Fibroblast of lung (primary cell): ENCODE data around the gene TSPAN33. TPM values are rescaled to one million over a fixed set of nuclear protein-coding genes. Genes with fewer than 3 reads are reported as not detected.

Source experiments
- DNase-seq, 2 donors: peaks; one replicate each; pipeline versions ENCODE4 v3.0.0 to v3.0.0-alpha.2; 2010; ENCODE audit warnings: low read depth in 2 of 2
- H2AFZ ChIP-seq: 2 replicates; pipeline ENCODE4 v1.5.1; 2012; ENCODE audit warnings: low read length, control low read depth, inconsistent platforms
- H3K27ac ChIP-seq: 2 replicates; pipeline ENCODE4 v1.5.1; 2011; ENCODE audit warnings: low read length, control low read depth; ENCODE audit not compliant: insufficient read depth
- H3K27me3 ChIP-seq: 2 replicates; pipeline ENCODE4 v1.5.1; 2011; ENCODE audit warnings: mild to moderate bottlenecking, low read length; ENCODE audit not compliant: control insufficient read depth, insufficient read depth
- H3K36me3 ChIP-seq: 2 replicates; pipeline ENCODE4 v1.5.1; 2011; ENCODE audit warnings: low read length; ENCODE audit not compliant: control insufficient read depth, insufficient read depth
- H3K4me1 ChIP-seq: 2 replicates; pipeline ENCODE4 v1.5.1; 2011; ENCODE audit warnings: low read length; ENCODE audit not compliant: control insufficient read depth, insufficient read depth; ENCODE audit errors: extremely low read depth
- H3K4me2 ChIP-seq: 2 replicates; pipeline ENCODE4 v1.5.1; 2011; ENCODE audit warnings: low read length, control low read depth; ENCODE audit not compliant: insufficient read depth; ENCODE audit errors: extremely low read depth
- H3K4me3 ChIP-seq, 4 experiments: fragments of 200-600 bp in 1 of 4; sonication (generic) in 1 of 4; replicated peaks in 1 of 4; 2 replicates each; pipeline ENCODE4 v1.5.1; 2011 to 2016; ENCODE audit warnings: low read length in 4 of 4, low read depth in 3 of 4, mild to moderate bottlenecking in 3 of 4, control low read depth in 2 of 4, inconsistent platforms in 1 of 4, mixed read lengths in 1 of 4; ENCODE audit not compliant: insufficient read depth in 1 of 4; ENCODE audit errors: control extremely low read depth in 1 of 4
- H3K79me2 ChIP-seq: 2 replicates; pipeline ENCODE4 v1.5.1; 2012; ENCODE audit warnings: mild to moderate bottlenecking, low read length, inconsistent platforms; ENCODE audit not compliant: control insufficient read depth, insufficient read depth
- H3K9ac ChIP-seq: 2 replicates; pipeline ENCODE4 v1.5.1; 2011; ENCODE audit warnings: mild to moderate bottlenecking, low read length, control low read depth; ENCODE audit not compliant: insufficient read depth
- H3K9me3 ChIP-seq: 2 replicates; pipeline ENCODE4 v1.5.1; 2012; ENCODE audit warnings: low read depth, low read length; ENCODE audit not compliant: control insufficient read depth, insufficient read depth
- H4K20me1 ChIP-seq: 2 replicates; pipeline ENCODE4 v1.5.1; 2011; ENCODE audit warnings: low read length; ENCODE audit not compliant: control insufficient read depth, insufficient read depth; ENCODE audit errors: extremely low read depth
- CTCF ChIP-seq, 2 donors: IDR thresholded peaks in 1 of 2; conservative IDR thresholded peaks in 1 of 2; 1 replicate in 1 of 2; 2 replicates in 1 of 2; pipeline ENCODE4 v1.5.1; 2011 to 2012; ENCODE audit warnings: low read length in 2 of 2, control low read depth in 1 of 2, inconsistent platforms in 1 of 2, low read depth in 1 of 2, mild to moderate bottlenecking in 1 of 2
- EZH2 ChIP-seq: IDR thresholded peaks from 2 replicates; pipeline ENCODE4 v1.5.1; 2012; ENCODE audit warnings: low read length, control low read depth, mild to moderate bottlenecking; ENCODE audit errors: missing control alignments
- polyA plus RNA-seq, 2 donors: library from polyadenylated mRNA; depleted of rRNA in 1 of 2; stranded (reverse) in 1 of 2; unstranded in 1 of 2; fragments of >200 nt; gene quantifications; 2 replicates each; pipeline ENCODE4 v1.2.1, GENCODE V29; 2011 to 2012; ENCODE audit warnings: missing spikeins in 1 of 2
- total RNA-seq: library from RNA; depleted of rRNA; stranded (reverse); fragments of >200 nt; gene quantifications from 2 replicates; pipeline ENCODE4 v1.2.1, GENCODE V29; 2014

TSPAN33 gene
- total and polyA plus RNA-seq, 2 donors (not counting 1 experiment from before 2014, with no cell fraction given) = 0.17 to 0.36 TPM

GRCh38 chr7:129134356-129134987 lies 10.0 kb upstream of the TSPAN33 start:
- Histone ChIP-seq H3K4me2 (no peak overlapping the region), H3K27me3 (peaks cover 5% of the 10 kb centered on the region), H3K9me3 (no peaks in the 10 kb centered on the region), H3K9ac (no peak overlapping the region), H3K27ac (no peak overlapping the region), H4K20me1 (no peaks in the 10 kb centered on the region), H3K4me1 (no peaks in the 10 kb centered on the region), H3K36me3 (no peaks in the 10 kb centered on the region), H3K4me3 (no peak overlapping the region), H2AFZ (no peak overlapping the region), H3K79me2 (no peaks in the 10 kb centered on the region)
- no peak for DNase-seq
- TF ChIP-seq EZH2 (no peak), CTCF (conservative IDR thresholded peaks at IDR 0.05 in 1 of 2, IDR thresholded peaks at IDR 0.05 in 1 of 2; ENCODE audit: low read depth in 1 of 2, low read length in 2 of 2) (no peak)

GRCh38 chr7:129136887-129137642 lies 7.4 kb upstream of the TSPAN33 start:
- Histone ChIP-seq H3K9me3 (no peaks in the 10 kb centered on the region), H3K79me2 (no peaks in the 10 kb centered on the region), H3K4me1 (no peaks in the 10 kb centered on the region), H4K20me1 (no peaks in the 10 kb centered on the region), H3K27ac (no peak overlapping the region), H3K4me3 (no peak overlapping the region), H2AFZ (no peak overlapping the region), H3K27me3 (peaks cover 3% of the 10 kb centered on the region), H3K36me3 (no peaks in the 10 kb centered on the region), H3K4me2 (no peak overlapping the region), H3K9ac (no peak overlapping the region)
- no peak for DNase-seq
- TF ChIP-seq CTCF (conservative IDR thresholded peaks at IDR 0.05 in 1 of 2, IDR thresholded peaks at IDR 0.05 in 1 of 2; ENCODE audit: low read depth in 1 of 2, low read length in 2 of 2) (no peak), EZH2 (no peak)

- no peak overlapping the region for H3K4me2 ChIP-seq
- peaks cover 36% of the 10 kb centered on the region for H3K27me3 ChIP-seq
These were observed 798 bp upstream of the TSPAN33 start for GRCh38 chr7:129143724-129144094.

More at GRCh38 chr7:129143724-129144094, 798 bp upstream of the TSPAN33 start:
- Histone ChIP-seq H3K79me2 (no peaks in the 10 kb centered on the region), H3K9me3 (no peaks in the 10 kb centered on the region), H3K36me3 (no peaks in the 10 kb centered on the region), H4K20me1 (no peaks in the 10 kb centered on the region), H3K9ac (no peak overlapping the region), H2AFZ (no peak overlapping the region), H3K4me1 (no peaks in the 10 kb centered on the region), H3K4me3 (no peak overlapping the region), H3K27ac (no peak overlapping the region)
- TF ChIP-seq CTCF (conservative IDR thresholded peaks at IDR 0.05 in 1 of 2, IDR thresholded peaks at IDR 0.05 in 1 of 2; ENCODE audit: low read depth in 1 of 2, low read length in 2 of 2) = no peak
- no peak for DNase-seq
